A549 (cell line): ENCODE results near the gene TMEM154. TPM values are rescaled to one million over a fixed set of nuclear protein-coding genes. Genes with fewer than 3 reads are reported as not detected.

Experiments
- ATAC-seq, 2 experiments: fragments of 200-7000 bp in 1 of 2; fragments of >200 bp in 1 of 2; cut with Nextera tagmentation in 1 of 2; cut with Tn5 transposase in 1 of 2; 3 replicates each; pipeline versions ENCODE4 v1.8.0 to v1.9.1; 2018 to 2020; ENCODE audit warnings: mild to moderate bottlenecking in 1 of 2, moderate library complexity in 1 of 2
- CTCF ChIA-PET: fragments of 300-600 bp; sonication (Branson Sonifier 250); formaldehyde crosslinking; extraction: SDS; loops from one replicate; lab custom pipeline; 2021; ENCODE audit warnings: antibody characterized with exemption, inconsistent platforms; lab: Yijun Ruan, JAX
- POLR2A ChIA-PET: fragments of 350-600 bp; formaldehyde crosslinking; extraction: SDS; loops from one replicate; lab custom pipeline; 2021; ENCODE audit warnings: antibody characterized with exemption, inconsistent platforms; lab: Yijun Ruan, JAX
- DNase-seq, 2 experiments: peaks; one replicate each; pipeline versions ENCODE4 v3.0.0 to v3.0.0-alpha.2; 2011 to 2016; ENCODE audit warnings: low read depth in 1 of 2, low spot score in 1 of 2
- FAIRE-seq: peaks from 2 replicates; lab custom pipeline; 2011; peaks lifted over from hg19 to GRCh38; lab: Jason Lieb, UNC
- H3K27ac ChIP-seq, 2 experiments: fragments of >200 bp; sonication (Bioruptor Twin); formaldehyde crosslinking; 3 replicates each; pipeline ENCODE4 v1.5.1; 2016 to 2017
- H3K4me1 ChIP-seq: fragments of >200 bp; sonication (Bioruptor Twin); formaldehyde crosslinking; 3 replicates; pipeline ENCODE4 v1.6.1; 2016
- H3K4me2 ChIP-seq: fragments of >200 bp; sonication (Bioruptor Twin); formaldehyde crosslinking; 3 replicates; pipeline ENCODE4 v1.6.1; 2016
- H3K4me3 ChIP-seq: fragments of >200 bp; sonication (Bioruptor Twin); formaldehyde crosslinking; 3 replicates; pipeline ENCODE4 v1.5.1; 2016
- H3K9me3 ChIP-seq: fragments of >200 bp; sonication (Bioruptor Twin); formaldehyde crosslinking; 3 replicates; pipeline ENCODE4 v1.6.1; 2016
- CBX2 ChIP-seq: fragments of 200-600 bp; sonication (generic); IDR thresholded peaks from 2 replicates; pipeline ENCODE4 v1.6.1; 2016; ENCODE audit warnings: low read depth, mild to moderate bottlenecking, borderline replicate concordance
- CEBPB ChIP-seq, 2 experiments: fragments of >200 bp in 1 of 2; sonication (Bioruptor Twin) in 1 of 2; formaldehyde crosslinking in 1 of 2; IDR thresholded peaks; 2 replicates each; pipeline ENCODE4 v1.6.1; 2012 to 2016
- CTCF ChIP-seq: fragments of >200 bp; sonication (Bioruptor Twin); formaldehyde crosslinking; IDR thresholded peaks from 3 replicates; pipeline ENCODE4 v1.5.1; 2016
- EHMT2 ChIP-seq: fragments of 200-600 bp; sonication (generic); IDR thresholded peaks from 2 replicates; pipeline ENCODE4 v1.6.1; 2016; ENCODE audit warnings: antibody characterized with exemption, low read depth, mild to moderate bottlenecking, moderate library complexity
- FOSB ChIP-seq: fragments of 250-450 bp; sonication (Bioruptor Pico); IDR thresholded peaks from 2 replicates; pipeline ENCODE4 v1.5.0; 2020; ENCODE audit warnings: mild to moderate bottlenecking, moderate library complexity
- FOSL2 ChIP-seq, 2 experiments: fragments of 450-650 bp in 1 of 2; fragments of >200 bp in 1 of 2; sonication (Bioruptor Twin) in 1 of 2; formaldehyde crosslinking; IDR thresholded peaks; 2 replicates each; pipeline versions ENCODE4 v1.5.0 to v1.6.1; 2016 to 2020; ENCODE audit warnings: mild to moderate bottlenecking in 1 of 2, moderate library complexity in 1 of 2
- HEYL ChIP-seq: fragments of 250-450 bp; sonication (Bioruptor Pico); IDR thresholded peaks from 2 replicates; pipeline ENCODE4 v1.8.0; 2021; ENCODE audit warnings: mild to moderate bottlenecking, moderate library complexity
- HMGXB4 ChIP-seq: fragments of 250-450 bp; sonication (Bioruptor Pico); IDR thresholded peaks from 2 replicates; pipeline ENCODE4 v1.5.0; 2021; ENCODE audit warnings: mild to moderate bottlenecking, moderate library complexity, borderline replicate concordance
- KDM1A ChIP-seq: fragments of 200-600 bp; sonication (generic); IDR thresholded peaks from 2 replicates; pipeline ENCODE4 v1.6.1; 2016; ENCODE audit warnings: low read depth, mild to moderate bottlenecking
- MAFK ChIP-seq: fragments of 450-650 bp; IDR thresholded peaks from 2 replicates; pipeline ENCODE4 v1.6.1; 2014; ENCODE audit not compliant: partially characterized antibody
- MAX ChIP-seq: IDR thresholded peaks from 2 replicates; pipeline ENCODE4 v1.6.1; 2012
- POLR2AphosphoS2 ChIP-seq: conservative IDR thresholded peaks from 2 replicates; pipeline ENCODE4 v1.6.1; 2012; ENCODE audit warnings: low read length, improper control_type of control experiment, inconsistent platforms
- REST ChIP-seq: fragments of 200-600 bp; sonication (generic); IDR thresholded peaks from 2 replicates; pipeline ENCODE4 v1.6.1; 2016; ENCODE audit warnings: antibody characterized with exemption, mild to moderate bottlenecking, moderate library complexity
- SMC3 ChIP-seq: fragments of >200 bp; sonication (Bioruptor Twin); formaldehyde crosslinking; IDR thresholded peaks from 3 replicates; pipeline ENCODE4 v1.6.1; 2018; ENCODE audit warnings: inconsistent platforms
- WGBS: methylation state at CpG from one replicate; pipeline ENCODE4 v1.1.6; 2017; ENCODE audit errors: missing lambda C conversion rate; 5-methylcytosine and 5-hydroxymethylcytosine counted together
- polyA plus RNA-seq, 4 experiments: library from polyadenylated mRNA; depleted of rRNA in 3 of 4; stranded (reverse); fragments of >200 nt; fragmentation: RNase III in 1 of 4; extraction: RNeasy Plus Mini Kit Qiagen cat#74134 plus additional on column Dnase treatment in 1 of 4; gene quantifications; 2 replicates in 3 of 4; 3 replicates in 1 of 4; pipeline ENCODE4 v1.2.3, GENCODE V29; 2011 to 2017

TMEM154 gene
- polyA plus RNA-seq, 2 of the 4 experiments (the other 2 are of a cell fraction) = 0.05 to 0.31 TPM

GRCh38 chr4:152684587-152684986, 4.8 kb upstream of the TMEM154 start:
- Histone ChIP-seq H3K4me2 (no peak overlapping the region), H3K4me3 (no peak overlapping the region), H3K27ac (no peak overlapping the region), H3K4me1 (peaks cover 15% of the 10 kb centered on the region), H3K9me3 (no peaks in the 10 kb centered on the region)
- 65% methylated on average over 2 of the region's 2 CpGs for WGBS
- ATAC-seq (no peak), FAIRE-seq (no peak), DNase-seq (no peak)
- TF ChIP-seq REST = no peak
- no peak for TF ChIP-seq FOSB
- CTCF ChIA-PET = interaction anchor here (0.6 kb wide), 1 partner anchor 56 kb away, joined by 3 read pairs; no protein-coding TSS in a partner anchor
- POLR2A ChIA-PET = no interaction called here

- POLR2A ChIA-PET = no interaction called here
- Histone ChIP-seq H3K4me2 (no peak overlapping the region), H3K4me1 (peaks cover 15% of the 10 kb centered on the region), H3K9me3 (no peaks in the 10 kb centered on the region), H3K27ac (no peak overlapping the region), H3K4me3 (no peak overlapping the region)
- TF ChIP-seq POLR2AphosphoS2 = no peak
- TF ChIP-seq CBX2 = no peak
- TF ChIP-seq HEYL = no peak
- TF ChIP-seq SMC3 = no peak
- TF ChIP-seq MAFK = no peak
- TF ChIP-seq CTCF = no peak
- no peak for TF ChIP-seq FOSL2 (IDR thresholded peaks at IDR 0.05)
- no peak for TF ChIP-seq FOSL2 (CRISPR knock-in tag; IDR thresholded peaks at IDR 0.05)
- TF ChIP-seq CEBPB (IDR thresholded peaks at IDR 0.05) = no peak
- TF ChIP-seq HMGXB4 = no peak
- no peak for TF ChIP-seq EHMT2
- TF ChIP-seq KDM1A = no peak
- no peak for TF ChIP-seq MAX
- CTCF ChIA-PET = interaction anchor here (0.6 kb wide), 1 partner anchor 56 kb away, joined by 3 read pairs; no protein-coding TSS in a partner anchor
- WGBS = 80% methylated on average over 1 of the region's 3 CpGs
- DNase-seq (no peak), ATAC-seq (no peak), FAIRE-seq (no peak)
Observed at GRCh38 chr4:152684007-152684406, 4.2 kb upstream of the TMEM154 start.
